CD4-positive, alpha-beta T cell treated with Interleukin-17A for 1 hour (primary cell): Measurements from ENCODE around the gene L3MBTL3.

ENCODE experiments used
- DNase-seq: peaks from one replicate; pipeline ENCODE4 v3.0.0-alpha.2; 2020

Gene L3MBTL3

GRCh38 chr6:130188207-130188899 lies 170.0 kb downstream of the L3MBTL3 start:
- no peak for DNase-seq

- no peak for DNase-seq
These were observed 171.4 kb downstream of the L3MBTL3 start for GRCh38 chr6:130189531-130190397.
